Measurements from ENCODE around the gene CLEC4F.

Gene CLEC4F

GRCh38 chr2:70785137-70785911 lies 35.1 kb downstream of the CLEC4F start:
- DNase-seq (ENCODE audit: low read depth in 2 of 2): no peak

GRCh38 chr2:70784320-70784719 lies 36.1 kb downstream of the CLEC4F start:
- DNase-seq (ENCODE audit: low read depth in 2 of 2): no peak

DNA sequence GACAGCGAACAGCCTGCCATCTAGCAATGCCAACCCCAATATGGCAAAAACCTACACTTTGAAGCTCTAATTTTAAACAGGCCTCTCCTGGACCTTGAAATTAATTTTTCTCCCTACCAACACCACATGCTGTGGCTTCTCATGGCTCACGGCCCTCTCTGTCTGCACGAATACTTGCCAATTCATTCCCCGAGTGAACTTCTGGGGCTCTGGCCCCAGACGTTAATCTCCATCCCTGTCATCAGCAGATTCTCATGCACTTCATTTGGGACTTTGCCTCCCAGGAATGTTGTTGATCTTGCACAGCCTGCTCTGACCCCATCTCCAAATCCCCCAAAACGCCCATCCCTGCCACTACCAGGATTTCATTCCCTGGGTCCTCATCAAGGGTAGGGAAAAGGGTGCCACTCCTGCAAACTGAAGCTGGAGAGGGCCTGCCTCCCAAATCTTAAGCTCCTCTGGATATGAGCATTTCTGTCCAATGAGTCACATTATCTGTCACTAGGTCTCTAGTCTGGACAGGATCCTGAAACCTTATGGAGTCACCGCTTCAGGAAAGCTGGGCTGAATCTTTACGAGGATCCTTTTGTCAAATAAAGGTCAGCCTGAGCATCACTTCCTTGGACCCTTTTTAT lies 40.4 kb downstream of the CLEC4F start:
- DNase-seq (ENCODE audit: low read depth in 2 of 2): no peak

DNA sequence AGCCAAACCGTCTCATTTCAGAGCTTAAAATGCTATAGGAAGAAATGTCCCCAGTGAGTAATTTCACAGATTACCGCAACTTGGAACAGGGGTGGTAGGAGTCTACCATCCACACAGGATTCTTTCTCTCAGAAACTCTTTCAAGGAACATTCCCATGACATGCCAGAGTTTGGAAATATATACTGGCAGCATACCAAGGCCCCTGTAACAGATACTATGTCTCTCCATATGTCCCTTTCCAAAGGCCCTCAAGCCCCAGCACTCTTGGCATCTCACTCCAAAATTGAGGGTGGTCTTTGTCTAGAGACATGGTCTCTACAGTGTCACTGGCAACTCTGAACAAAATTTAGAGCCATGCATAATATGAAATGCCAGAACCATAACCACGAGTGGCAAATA lies 40.9 kb downstream of the CLEC4F start:
- no peak for DNase-seq (ENCODE audit: low read depth in 2 of 2)

DNA sequence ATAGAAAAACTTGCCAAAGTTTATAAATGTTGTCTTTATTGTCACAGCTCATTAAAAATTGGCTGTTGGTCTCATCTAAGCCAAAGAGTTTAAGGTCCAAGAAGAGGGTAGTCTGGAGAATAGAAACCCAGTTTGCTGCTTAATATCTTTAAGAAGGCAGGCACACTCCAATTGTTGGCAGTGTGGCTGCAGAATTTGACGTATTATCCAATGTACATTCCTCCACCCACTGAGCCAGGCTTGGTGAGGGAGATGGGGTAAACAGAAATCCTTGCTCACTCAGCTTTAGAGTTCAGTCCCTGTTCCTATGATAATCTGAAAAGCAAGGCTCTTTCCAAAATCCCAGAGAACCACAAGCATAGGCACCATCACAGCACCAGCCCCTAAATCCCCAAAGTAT lies 41.7 kb downstream of the CLEC4F start:
- no peak for DNase-seq (ENCODE audit: low read depth in 2 of 2)

DNA sequence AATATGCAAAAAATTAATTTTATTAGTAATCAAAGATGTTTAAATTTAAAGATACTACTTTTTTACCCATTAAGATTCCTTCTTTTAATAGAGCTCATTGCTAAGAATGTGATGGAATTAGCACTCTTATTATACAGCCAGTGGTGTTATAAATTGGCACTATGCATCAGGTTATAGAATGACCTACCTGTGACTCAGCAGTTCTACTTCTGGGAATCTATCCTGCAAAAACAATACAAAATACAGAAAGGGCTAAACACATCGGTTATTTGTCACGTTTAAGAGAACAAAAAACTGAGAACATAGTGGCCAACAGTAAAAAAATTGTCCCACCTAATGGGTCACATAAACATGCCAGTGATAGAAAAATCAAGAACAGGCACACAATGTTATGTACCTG lies 42.9 kb downstream of the CLEC4F start:
- no peak for DNase-seq (ENCODE audit: low read depth in 2 of 2)

- DNase-seq (ENCODE audit: low read depth in 2 of 2): no peak
Observed at GRCh38 chr2:70776266-70776665, 44.1 kb downstream of the CLEC4F start.

GRCh38 chr2:70775141-70775540 lies 45.3 kb downstream of the CLEC4F start:
- DNase-seq (ENCODE audit: low read depth in 2 of 2): no peak

GRCh38 chr2:70772486-70773155 lies 47.8 kb downstream of the CLEC4F start:
- no peak for DNase-seq (ENCODE audit: low read depth in 2 of 2)

DNA sequence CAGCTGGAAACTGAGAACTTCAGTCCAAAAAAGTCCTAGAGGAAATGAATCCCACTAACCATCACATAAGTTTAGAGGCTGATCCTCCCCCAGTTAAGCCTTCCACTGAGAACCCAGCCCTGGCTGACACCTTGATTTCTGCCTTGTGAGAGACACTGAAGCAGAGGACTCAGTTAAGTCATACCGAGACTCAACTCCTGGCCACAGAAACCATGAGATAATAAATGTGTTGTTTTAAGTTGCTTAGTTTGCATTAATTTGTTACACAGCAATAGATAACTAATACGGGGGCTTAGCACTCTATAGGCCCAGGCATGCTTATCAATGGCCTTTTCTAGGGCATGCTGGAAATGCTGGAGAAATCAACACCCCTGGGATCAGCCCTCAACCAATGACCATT lies 49.0 kb downstream of the CLEC4F start:
- DNase-seq (ENCODE audit: low read depth in 2 of 2): no peak

DNA sequence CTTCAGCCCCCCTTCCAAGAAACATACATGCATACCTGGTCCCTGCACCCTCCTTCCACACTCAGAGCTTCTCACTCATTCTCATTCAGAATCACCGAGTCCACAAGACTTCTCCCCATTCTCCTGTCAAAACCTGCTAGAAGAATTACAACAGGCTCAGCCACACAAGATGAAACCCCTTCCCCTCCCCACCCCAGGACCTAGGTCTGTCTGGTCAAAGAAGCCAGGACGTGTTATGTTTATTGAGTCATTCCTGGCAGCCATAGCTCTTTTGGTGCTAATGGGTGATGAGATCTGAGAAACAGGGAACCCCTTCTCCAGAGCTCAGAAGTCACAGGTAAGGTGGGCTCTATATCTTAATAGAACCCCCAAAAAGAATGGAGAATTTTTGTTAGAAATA lies 50.9 kb downstream of the CLEC4F start:
- DNase-seq (ENCODE audit: low read depth in 2 of 2): no peak

DNA sequence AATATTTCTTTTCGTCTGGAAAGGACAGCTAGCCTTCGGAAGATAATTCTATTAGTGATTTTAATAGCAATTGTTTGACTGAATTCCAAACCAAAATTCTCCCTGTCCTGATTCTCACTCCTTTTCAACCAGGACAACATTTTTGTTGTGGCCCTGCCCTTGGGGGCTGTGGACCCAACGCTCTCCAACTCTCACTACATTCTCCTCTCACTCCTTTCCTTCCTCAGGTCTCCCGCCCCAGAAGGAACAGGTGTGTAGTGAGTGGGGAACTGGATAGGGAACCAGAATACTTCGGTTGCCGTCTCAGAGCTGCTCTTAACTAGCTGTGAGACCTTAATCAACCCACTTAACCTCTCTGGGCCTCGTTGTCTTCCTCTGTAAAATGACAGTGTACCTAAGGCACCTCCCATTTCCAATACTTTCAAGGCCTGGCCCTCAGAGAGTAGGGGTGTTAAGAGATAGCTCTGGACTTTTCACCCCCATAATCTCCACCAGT lies 51.8 kb downstream of the CLEC4F start:
- no peak for DNase-seq (ENCODE audit: low read depth in 2 of 2)

DNA sequence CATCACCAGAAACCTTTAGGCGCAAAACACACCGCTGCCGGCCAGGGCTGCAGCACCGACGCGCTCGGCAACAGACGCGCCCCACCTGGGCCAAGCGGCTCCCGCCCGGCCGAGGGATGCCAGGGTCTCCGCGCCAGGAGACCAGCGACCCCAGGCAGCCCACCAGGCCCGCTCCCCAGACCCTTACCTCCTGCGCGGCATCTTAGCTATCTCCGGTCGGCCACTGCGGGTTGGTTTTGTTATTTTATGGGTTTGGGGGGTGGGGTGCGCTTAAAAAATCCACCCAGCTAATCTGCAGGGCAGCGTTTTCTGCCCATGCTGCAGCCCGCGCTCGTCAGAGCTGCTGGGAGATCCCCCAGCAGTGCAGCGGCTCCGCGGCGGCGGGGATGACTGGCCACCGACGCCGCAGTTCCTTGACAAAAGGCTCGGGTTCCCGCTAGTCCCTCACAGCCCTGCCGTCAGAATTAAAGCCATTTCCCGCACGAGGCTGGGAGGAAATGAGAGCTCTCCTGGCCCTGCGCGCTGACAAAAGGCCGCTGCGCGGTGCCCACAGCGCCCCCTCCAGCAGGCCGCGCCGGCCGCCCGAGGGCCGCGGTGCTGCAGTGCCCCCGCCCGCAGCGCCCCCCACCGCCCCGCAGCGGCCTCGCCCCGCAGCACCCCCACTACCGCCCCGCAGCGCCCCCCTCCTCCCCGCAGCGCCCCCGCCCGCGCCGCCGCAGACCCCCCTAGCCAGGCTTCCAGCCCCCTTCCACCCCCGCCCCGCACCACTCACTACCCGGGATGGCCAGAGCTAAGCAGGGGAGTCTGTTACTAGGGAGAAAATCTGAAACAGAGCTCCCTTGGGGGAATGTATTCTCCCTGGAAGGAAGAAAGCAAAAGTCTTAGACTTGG lies 52.5 kb downstream of the CLEC4F start, which contains the start of gene ADD2:
Gene ADD2, minus strand, starts transcription at position 502 of the 891 bp plus-strand sequence. CDS start 61,792 bp downstream, outside the sequence.
- DNase-seq (ENCODE audit: low read depth in 2 of 2): peak in 1 of 2 donors; percentile 13

DNA sequence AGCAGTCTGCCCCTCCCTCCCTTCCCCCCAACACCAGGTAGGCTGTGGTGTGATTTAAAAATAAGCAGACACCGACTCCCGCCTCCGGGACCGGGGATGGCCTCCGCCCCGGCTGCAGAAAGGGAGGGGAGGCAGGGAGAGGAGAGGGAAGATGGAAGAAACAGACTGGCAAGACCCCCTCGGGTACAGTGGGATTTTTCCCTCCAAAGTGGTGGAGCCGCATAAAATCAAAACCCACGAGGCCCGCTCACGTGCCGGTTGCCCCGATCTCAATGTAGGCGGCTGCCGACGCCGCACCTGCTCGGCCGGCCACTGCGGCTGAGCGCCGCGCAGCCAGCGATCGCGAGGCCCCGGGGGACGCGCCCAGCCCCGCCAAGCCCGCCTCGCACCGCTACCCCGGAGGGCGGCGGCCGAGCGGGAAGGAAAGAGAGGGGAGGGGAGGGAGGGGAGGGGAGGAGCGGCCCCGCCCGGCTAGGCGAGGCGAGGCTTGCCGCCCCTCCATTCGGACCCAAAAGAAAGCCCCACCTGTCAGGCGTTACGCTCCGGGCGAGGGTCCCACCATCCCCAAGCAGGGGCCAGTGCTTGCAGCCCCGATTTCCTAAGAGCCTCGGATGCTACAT lies 53.2 kb downstream of the CLEC4F start:
- no peak for DNase-seq (ENCODE audit: low read depth in 2 of 2)

DNA sequence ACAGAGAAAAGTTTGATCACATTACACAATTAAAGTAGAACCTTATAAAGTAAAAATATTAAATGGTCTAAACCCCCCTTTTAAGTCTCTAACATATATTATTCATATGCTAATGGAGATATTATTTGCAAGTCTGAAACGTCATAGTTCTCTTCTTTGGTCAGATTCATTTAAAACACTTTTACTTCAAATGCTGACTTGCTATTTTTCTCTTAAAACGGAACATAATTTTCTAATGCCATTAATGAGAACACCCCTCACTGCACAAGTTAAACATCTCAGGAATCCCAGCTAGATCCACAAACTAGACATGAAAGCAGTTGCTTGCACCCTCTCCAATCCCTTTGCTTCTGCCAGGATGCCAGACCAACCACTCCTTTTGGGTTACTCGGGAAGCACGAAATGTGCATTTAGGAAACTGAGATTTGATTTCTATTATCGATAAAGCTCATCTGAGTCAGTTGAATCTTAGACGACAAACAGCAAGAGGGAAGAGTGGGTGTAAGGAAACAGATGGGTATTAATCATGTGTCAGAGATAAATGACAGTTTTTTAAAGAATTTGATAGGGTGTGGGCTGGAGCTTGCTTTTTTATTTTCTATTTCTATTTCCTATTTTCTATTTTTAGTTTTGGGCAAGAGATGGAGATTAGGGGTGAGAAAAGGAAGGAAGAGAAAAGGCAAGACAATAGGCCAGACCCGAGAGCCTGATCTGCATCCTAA lies 53.9 kb downstream of the CLEC4F start:
- DNase-seq (ENCODE audit: low read depth in 2 of 2): no peak

- no peak for DNase-seq (ENCODE audit: low read depth in 2 of 2)
Observed at GRCh38 chr2:70765507-70765906, 54.9 kb downstream of the CLEC4F start.

DNA sequence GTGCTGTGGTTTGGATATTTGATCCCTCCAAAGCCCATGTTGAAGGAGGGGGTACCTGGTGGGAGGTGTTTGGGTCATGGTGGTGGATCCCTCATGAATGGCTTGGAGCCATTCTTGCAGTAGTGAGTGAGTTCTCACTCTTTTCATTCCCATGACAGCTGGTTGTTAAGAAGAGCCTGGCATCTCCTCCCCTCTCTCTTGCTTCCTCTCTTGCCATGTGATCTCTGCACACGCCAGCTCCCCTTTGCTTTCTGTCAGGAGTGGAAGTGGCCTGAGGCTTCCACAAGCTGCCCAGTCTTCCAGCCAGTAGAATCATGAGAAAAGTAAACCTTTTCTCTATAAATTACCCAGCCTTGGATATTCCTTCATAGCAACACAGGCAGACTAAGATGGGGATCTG lies 61.0 kb downstream of the CLEC4F start:
- DNase-seq (ENCODE audit: low read depth in 2 of 2): no peak
